Epithelial cell of esophagus (primary cell): ENCODE data around the gene LY86.

Experiments used
- DNase-seq: peaks from one replicate; pipeline ENCODE4 v3.0.0; 2010; ENCODE audit warnings: low read depth
- H3K4me3 ChIP-seq: 2 replicates; pipeline ENCODE4 v1.5.1; 2011; ENCODE audit warnings: mild to moderate bottlenecking, low read length, control low read depth
- TF ChIP-seq, protein P1 (sequence below): IDR thresholded peaks from 2 replicates; pipeline ENCODE4 v1.5.1; 2011; ENCODE audit warnings: low read depth, mild to moderate bottlenecking, low read length, control low read depth, inconsistent platforms; ENCODE audit not compliant: insufficient read depth; ENCODE audit errors: missing control alignments

The LY86 gene

DNA sequence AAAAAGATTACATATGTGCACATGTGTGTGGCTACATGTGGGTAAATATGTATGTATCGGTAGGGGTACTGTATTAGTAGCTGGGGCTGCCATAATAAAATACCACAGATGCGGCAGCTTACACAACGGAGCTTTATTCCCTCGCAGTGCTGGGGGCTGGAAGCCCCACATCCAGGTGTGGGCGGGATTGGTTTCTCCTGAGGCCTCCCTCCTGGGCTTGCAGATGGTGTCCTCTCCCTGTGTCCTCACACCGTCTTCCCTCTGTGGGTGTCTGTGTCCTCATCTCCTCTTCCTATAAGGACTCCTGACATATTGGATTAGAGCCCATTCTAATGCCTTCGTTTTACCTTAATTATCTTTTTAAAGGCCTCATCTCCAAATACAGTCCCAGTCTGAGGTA lies 97.7 kb downstream of the LY86 start:
- DNase-seq, result no peak
- TF ChIP-seq, protein P1, sequence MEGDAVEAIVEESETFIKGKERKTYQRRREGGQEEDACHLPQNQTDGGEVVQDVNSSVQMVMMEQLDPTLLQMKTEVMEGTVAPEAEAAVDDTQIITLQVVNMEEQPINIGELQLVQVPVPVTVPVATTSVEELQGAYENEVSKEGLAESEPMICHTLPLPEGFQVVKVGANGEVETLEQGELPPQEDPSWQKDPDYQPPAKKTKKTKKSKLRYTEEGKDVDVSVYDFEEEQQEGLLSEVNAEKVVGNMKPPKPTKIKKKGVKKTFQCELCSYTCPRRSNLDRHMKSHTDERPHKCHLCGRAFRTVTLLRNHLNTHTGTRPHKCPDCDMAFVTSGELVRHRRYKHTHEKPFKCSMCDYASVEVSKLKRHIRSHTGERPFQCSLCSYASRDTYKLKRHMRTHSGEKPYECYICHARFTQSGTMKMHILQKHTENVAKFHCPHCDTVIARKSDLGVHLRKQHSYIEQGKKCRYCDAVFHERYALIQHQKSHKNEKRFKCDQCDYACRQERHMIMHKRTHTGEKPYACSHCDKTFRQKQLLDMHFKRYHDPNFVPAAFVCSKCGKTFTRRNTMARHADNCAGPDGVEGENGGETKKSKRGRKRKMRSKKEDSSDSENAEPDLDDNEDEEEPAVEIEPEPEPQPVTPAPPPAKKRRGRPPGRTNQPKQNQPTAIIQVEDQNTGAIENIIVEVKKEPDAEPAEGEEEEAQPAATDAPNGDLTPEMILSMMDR, result no peak
- no peak overlapping the region for H3K4me3 ChIP-seq

DNA sequence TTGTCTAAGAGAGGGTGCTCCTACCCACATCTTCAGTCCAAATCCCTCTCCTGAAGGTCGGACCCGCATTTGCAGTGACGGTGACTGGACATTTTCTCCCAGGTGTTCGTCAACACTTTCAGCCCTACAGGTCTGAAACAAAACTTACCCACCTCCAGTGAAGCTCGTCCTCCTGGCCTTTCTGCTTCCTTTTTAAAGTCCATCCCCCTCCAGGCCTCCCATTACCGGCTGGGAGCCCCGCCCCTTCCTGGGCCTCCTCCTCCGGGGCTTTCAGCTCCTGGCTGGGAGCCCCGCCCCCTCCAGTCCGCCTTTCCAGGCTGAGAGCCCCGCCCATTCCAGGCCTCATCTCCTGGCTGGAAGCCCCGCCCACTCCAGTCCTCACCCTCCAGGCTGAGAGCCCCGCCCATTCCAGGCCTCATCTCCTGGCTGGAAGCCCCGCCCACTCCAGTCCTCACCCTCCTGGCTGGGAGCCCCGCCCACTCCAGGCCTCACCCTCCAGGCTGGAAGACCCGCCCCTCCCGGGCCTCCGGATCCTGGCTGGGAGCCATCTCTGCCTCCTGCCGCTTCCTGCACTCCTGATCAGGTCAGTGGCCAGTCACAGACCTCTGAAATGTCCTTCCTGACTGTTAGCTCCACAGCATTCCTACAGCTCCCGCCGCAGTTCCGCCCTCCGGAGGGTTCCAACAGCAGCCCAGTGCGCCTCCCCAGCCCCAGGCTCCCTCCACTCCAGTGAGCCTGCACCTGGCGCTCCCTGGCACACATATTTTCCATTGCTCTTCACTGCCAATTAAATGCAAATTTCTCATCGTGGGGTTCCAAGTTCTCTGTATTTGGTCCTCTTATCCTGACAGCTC lies 98.5 kb downstream of the LY86 start:
- peak overlapping the region; percentile 41 for H3K4me3 ChIP-seq
- DNase-seq, result peak; percentile 94
- TF ChIP-seq, protein P1, result no peak

DNA sequence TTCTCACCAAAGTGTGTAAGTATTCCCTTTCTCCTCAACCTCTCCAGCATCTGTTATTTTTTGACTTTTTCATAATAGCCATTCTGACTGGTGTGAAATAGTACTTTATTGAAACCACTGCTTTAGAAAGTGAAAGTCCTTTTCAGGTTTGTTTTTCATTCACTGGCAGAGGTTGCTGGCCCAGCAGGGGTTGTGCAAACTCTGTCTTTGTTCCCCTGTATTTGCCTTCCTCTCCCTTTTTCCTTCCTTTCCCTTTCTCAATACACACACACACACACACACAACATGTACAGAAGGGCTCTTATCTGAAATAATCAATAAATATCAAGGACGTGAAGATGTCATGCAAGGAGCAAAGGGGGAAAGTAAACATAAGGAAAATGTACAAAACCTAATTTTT lies 99.8 kb downstream of the LY86 start:
- TF ChIP-seq, protein P1, result no peak
- H3K4me3 ChIP-seq, result no peak overlapping the region
- DNase-seq, result no peak

DNA sequence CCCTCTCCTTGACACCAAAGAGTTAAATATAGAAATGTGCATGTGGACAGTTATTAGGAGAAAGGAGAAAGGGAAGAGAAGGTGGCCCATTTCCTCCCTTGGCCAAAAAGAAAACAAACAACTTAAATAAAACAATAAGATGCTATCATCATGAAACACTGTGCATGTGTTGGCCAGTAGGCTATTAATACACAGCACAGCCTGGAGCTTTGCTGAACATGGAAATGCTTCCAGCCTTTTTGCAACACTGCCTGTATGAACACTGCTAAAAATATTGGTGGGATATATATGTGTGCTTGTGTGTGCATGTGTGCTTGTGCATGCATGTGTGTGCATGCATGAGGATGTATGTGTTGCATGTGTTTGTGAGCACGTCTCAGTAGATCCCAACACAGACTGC lies 100.4 kb downstream of the LY86 start:
- no peak for DNase-seq
- TF ChIP-seq, protein P1, result no peak
- H3K4me3 ChIP-seq, result no peak overlapping the region

DNA sequence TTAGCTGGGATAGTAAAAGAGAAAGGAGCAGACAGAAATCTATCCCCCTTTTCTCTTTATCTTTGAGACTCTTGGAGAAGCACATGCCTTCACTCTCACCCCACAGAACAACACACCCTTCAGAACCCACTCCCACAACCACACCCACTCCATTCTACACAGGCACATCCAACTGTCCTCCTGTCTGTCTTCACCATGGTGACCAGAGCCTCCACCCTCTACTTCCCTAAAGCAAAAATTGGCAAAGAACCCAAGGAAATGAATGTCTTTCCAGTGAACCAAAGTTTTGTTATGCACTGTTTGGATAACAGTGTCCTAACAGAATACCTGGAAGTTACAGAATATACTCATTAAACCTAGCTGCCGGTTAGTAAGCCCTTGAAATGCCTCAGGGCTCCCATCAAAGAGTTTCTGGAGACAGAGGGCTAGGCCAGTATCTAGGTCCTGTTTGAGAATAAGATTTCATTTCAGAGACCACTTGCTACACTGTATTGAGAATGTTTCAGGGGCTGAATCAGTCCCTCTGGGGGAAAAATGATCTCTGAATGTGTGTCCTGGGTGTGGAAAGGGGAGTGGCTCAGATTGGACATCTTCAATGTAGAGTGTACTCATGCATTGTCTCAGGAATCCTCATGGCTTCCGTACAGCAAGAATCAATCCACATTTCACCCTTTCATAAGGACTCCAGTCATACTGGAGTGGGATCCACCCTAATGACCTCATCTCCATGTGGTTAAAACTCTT lies 101.1 kb downstream of the LY86 start:
- DNase-seq, result peak; percentile 88
- no peak overlapping the region for H3K4me3 ChIP-seq
- TF ChIP-seq, protein P1, result no peak

DNA sequence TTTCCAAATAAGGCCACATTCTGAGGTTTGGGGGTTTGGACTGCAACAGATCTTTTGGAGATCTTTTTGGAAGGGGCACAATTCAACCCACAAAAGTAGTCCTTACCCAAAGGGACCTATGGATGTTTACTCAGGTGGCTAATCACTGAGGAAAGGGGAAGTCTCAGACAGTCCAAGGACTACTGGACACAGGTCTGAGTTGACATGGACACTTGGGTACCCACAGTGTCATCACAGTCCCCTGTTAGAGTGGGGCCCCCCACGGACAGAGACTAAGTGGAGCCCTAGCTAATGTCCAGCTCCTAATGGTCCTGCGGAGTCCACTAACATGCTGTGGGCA lies 101.6 kb downstream of the LY86 start:
- H3K4me3 ChIP-seq, result no peak overlapping the region
- TF ChIP-seq, protein P1, result no peak
- DNase-seq, result no peak

DNA sequence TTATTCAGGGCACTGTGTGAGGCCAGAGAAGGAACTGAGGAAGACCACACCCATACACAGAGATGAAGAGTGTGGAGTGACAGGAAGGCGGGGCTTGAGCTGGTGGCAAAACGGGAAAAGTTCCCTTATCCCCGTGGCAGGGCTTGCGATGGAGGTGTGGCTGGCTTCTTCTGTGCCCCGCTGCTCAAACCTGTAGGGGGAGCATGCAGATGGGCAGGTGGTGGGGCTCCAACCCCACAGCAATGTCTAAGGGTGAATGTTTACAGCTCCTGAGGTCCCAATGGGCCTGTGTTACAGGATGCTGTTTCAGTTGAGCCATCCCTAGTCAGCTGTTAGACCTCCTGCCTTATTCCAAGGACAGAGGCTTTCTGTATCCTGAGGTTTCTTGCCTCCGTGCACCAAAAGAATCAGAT lies 105.9 kb downstream of the LY86 start:
- DNase-seq, result peak; percentile 37
- no peak overlapping the region for H3K4me3 ChIP-seq
- TF ChIP-seq, protein P1, result peak; percentile 13
